HepG2 (cell line): ENCODE data around the gene CELSR2. TPM values are rescaled to one million over a fixed set of nuclear protein-coding genes. Genes with fewer than 3 reads are reported as not detected.
A peak's percentile ranks its signal among the peaks of the same experiment; 100 is the strongest.

Experiments
- ATAC-seq: fragments of 200-7000 bp; cut with Tn5 transposase; 3 replicates; pipeline ENCODE4 v1.9.1; 2020; ENCODE audit warnings: mild to moderate bottlenecking, moderate library complexity
- BruUV-seq: library from RNA; stranded (reverse); fragments of 400-500 nt; replicated peaks from 2 replicates; lab custom pipeline; 2021; lab: Mats Ljungman, UMichigan
- CTCF ChIA-PET: fragments of 300-600 bp; formaldehyde crosslinking; extraction: SDS; loops from one replicate; lab custom pipeline; 2021; ENCODE audit warnings: low total read pairs, inconsistent platforms, low intra/inter-chr PET ratio; lab: Yijun Ruan, JAX
- POLR2A ChIA-PET: fragments of 350-600 bp; sonication (Branson Sonifier 250); formaldehyde crosslinking; loops from one replicate; lab custom pipeline; 2020; ENCODE audit warnings: antibody characterized with exemption, inconsistent platforms; lab: Yijun Ruan, JAX
- DNase-seq: peaks from one replicate; pipeline ENCODE4 v3.0.0-alpha.2; 2015; ENCODE audit warnings: low spot score
- FAIRE-seq: peaks from 3 replicates; lab custom pipeline; 2011; peaks lifted over from hg19 to GRCh38; lab: Jason Lieb, UNC
- H2AFZ ChIP-seq: one replicate; pipeline ENCODE4 v1.6.1; 2011; ENCODE audit warnings: low read length, inconsistent platforms
- H3K27ac ChIP-seq: fragments of 300-600 bp; 3 replicates; pipeline ENCODE4 v1.8.0; 2011; ENCODE audit warnings: mixed run types, mild to moderate bottlenecking, mixed read lengths, low read length, inconsistent platforms; ENCODE audit not compliant: insufficient read depth; ENCODE audit errors: extremely low read length
- H3K27me3 ChIP-seq, 2 experiments: fragments of 200-600 bp in 1 of 2; 2 replicates in 1 of 2; 3 replicates in 1 of 2; pipeline versions ENCODE4 v1.6.0 to v1.8.0; 2011; ENCODE audit warnings: low read length in 2 of 2, mild to moderate bottlenecking in 2 of 2, moderate library complexity in 2 of 2, inconsistent platforms in 1 of 2; ENCODE audit not compliant: insufficient read depth in 2 of 2, control insufficient read depth in 1 of 2
- H3K36me3 ChIP-seq, 2 experiments: fragments of 200-600 bp in 1 of 2; replicated peaks in 1 of 2; 2 replicates in 1 of 2; 3 replicates in 1 of 2; pipeline versions ENCODE4 v1.5.1 to v1.8.0; 2011; ENCODE audit warnings: low read length in 2 of 2, inconsistent platforms in 1 of 2; ENCODE audit not compliant: insufficient read depth in 2 of 2, control insufficient read depth in 1 of 2
- H3K4me1 ChIP-seq: 2 replicates; pipeline ENCODE4 v1.5.1; 2012; ENCODE audit warnings: low read length, inconsistent platforms; ENCODE audit not compliant: insufficient read depth
- H3K4me2 ChIP-seq: 2 replicates; pipeline ENCODE4 v1.6.0; 2011; ENCODE audit warnings: low read depth, low read length, inconsistent platforms
- H3K4me3 ChIP-seq, 3 experiments: fragments of 200-600 bp in 1 of 3; sonication (generic), shearing (Covaris generic) in 1 of 3; replicated peaks in 1 of 3; 2 replicates each; pipeline ENCODE4 v1.5.1; 2011 to 2016; ENCODE audit warnings: low read length in 3 of 3, inconsistent platforms in 2 of 3, low read depth in 2 of 3, mild to moderate bottlenecking in 2 of 3, control low read depth in 1 of 3, mixed read lengths in 1 of 3; ENCODE audit not compliant: insufficient read depth in 1 of 3
- H3K79me2 ChIP-seq: one replicate; pipeline ENCODE4 v1.6.1; 2011; ENCODE audit warnings: low read length, inconsistent platforms; ENCODE audit not compliant: insufficient read depth
- H3K9ac ChIP-seq: 2 replicates; pipeline ENCODE4 v1.6.0; 2011; ENCODE audit warnings: mild to moderate bottlenecking, low read depth, low read length, inconsistent platforms; ENCODE audit not compliant: insufficient read depth
- H3K9me3 ChIP-seq: 2 replicates; pipeline ENCODE4 v1.5.1; 2012; ENCODE audit warnings: mild to moderate bottlenecking, low read length
- H4K20me1 ChIP-seq: 2 replicates; pipeline ENCODE4 v1.6.0; 2011; ENCODE audit warnings: inconsistent platforms, mild to moderate bottlenecking, low read length, moderate library complexity; ENCODE audit not compliant: insufficient read depth
- CHD4 ChIP-seq: fragments of 200-600 bp; sonication (generic); IDR thresholded peaks from 2 replicates; pipeline ENCODE4 v1.7.0; 2017; ENCODE audit warnings: mild to moderate bottlenecking, low read length, borderline replicate concordance
- EEA1 ChIP-seq: sonication (generic); formaldehyde crosslinking; IDR thresholded peaks from 2 replicates; pipeline ENCODE4 v1.5.1; 2020; ENCODE audit warnings: mild to moderate bottlenecking, missing genetic modification reagents, borderline replicate concordance
- GATAD2A ChIP-seq: IDR thresholded peaks from 2 replicates; pipeline ENCODE4 v1.6.1; 2016
- GFI1 ChIP-seq: sonication (generic); formaldehyde crosslinking; IDR thresholded peaks from 2 replicates; pipeline ENCODE4 v1.5.0; 2020; ENCODE audit warnings: missing genetic modification reagents, mild to moderate bottlenecking, borderline replicate concordance
- KAT8 ChIP-seq: IDR thresholded peaks from 2 replicates; pipeline ENCODE4 v1.6.1; 2016; ENCODE audit warnings: missing genetic modification reagents, missing compliant biosample characterization
- KLF13 ChIP-seq: sonication (generic); formaldehyde crosslinking; IDR thresholded peaks from 2 replicates; pipeline ENCODE4 v1.4.0; 2020; ENCODE audit warnings: mild to moderate bottlenecking, missing genetic modification reagents
- KLF16 ChIP-seq, 2 experiments: sonication (generic) in 1 of 2; formaldehyde crosslinking in 1 of 2; IDR thresholded peaks; 2 replicates each; pipeline versions ENCODE4 v1.6.1 to v1.8.0; 2016 to 2023; ENCODE audit warnings: missing genetic modification reagents in 2 of 2, missing compliant biosample characterization in 1 of 2
- MED1 ChIP-seq: sonication (generic); formaldehyde crosslinking; IDR thresholded peaks from 2 replicates; pipeline ENCODE4 v1.4.0; 2020; ENCODE audit warnings: missing genetic modification reagents
- NR3C1 ChIP-seq: sonication (generic); formaldehyde crosslinking; IDR thresholded peaks from 2 replicates; pipeline ENCODE4 v1.4.0; 2020; ENCODE audit warnings: missing genetic modification reagents
- PHF8 ChIP-seq: sonication (generic); formaldehyde crosslinking; IDR thresholded peaks from 2 replicates; pipeline ENCODE4 v1.5.0; 2020; ENCODE audit warnings: missing genetic modification reagents
- TEAD3 ChIP-seq: optimal IDR thresholded peaks from 2 replicates; pipeline ENCODE3; 2016; ENCODE audit warnings: borderline replicate concordance
- TOPORS ChIP-seq: sonication (generic); formaldehyde crosslinking; IDR thresholded peaks from 2 replicates; pipeline ENCODE4 v1.8.0; 2023; ENCODE audit warnings: mild to moderate bottlenecking, missing genetic modification reagents
- ZNF275 ChIP-seq: sonication (generic); formaldehyde crosslinking; IDR thresholded peaks from 2 replicates; pipeline ENCODE4 v1.8.0; 2022; ENCODE audit warnings: missing genetic modification reagents, mild to moderate bottlenecking, inconsistent platforms, borderline replicate concordance
- ZNF510 ChIP-seq: sonication (generic); formaldehyde crosslinking; IDR thresholded peaks from 2 replicates; pipeline ENCODE4 v1.4.0; 2020; ENCODE audit warnings: low read depth, mild to moderate bottlenecking, missing genetic modification reagents
- ZNF646 ChIP-seq: sonication (generic); formaldehyde crosslinking; IDR thresholded peaks from 2 replicates; pipeline ENCODE4 v1.9.0; 2021; ENCODE audit warnings: mild to moderate bottlenecking, missing genetic modification reagents
- ZNF75D ChIP-seq: sonication (generic); formaldehyde crosslinking; IDR thresholded peaks from 2 replicates; pipeline ENCODE4 v1.8.1; 2023; ENCODE audit warnings: missing genetic modification reagents, mild to moderate bottlenecking, borderline replicate concordance
- WGBS: methylation state at CpG from one replicate; pipeline ENCODE4 v1.1.6; 2017; ENCODE audit warnings: low lambda C conversion rate; 5-methylcytosine and 5-hydroxymethylcytosine counted together
- in situ Hi-C: cut with HindIII; loops from 2 replicates; pipeline ENCODE4 v1.10.0; 2017; ENCODE audit warnings: low pct_unique_long_range_greater_than_20kb; ENCODE audit not compliant: extremely low pct_ligation_motif_present
- intact Hi-C: fragments of 100-400 bp; cut with micrococcal nuclease; formaldehyde crosslinking; loops from one replicate; pipeline ENCODE4 v1.10.0; 2022; ENCODE audit not compliant: unreplicated experiment
- polyA plus RNA-seq, 8 experiments: library from polyadenylated mRNA; depleted of rRNA in 3 of 8; stranded (reverse) in 7 of 8; unstranded in 1 of 8; fragments of >200 nt; fragmentation: Illumina TruSeq in 4 of 8; extraction: Trizol in 4 of 8; gene quantifications; 2 replicates each; pipeline versions ENCODE4 v1.2.1 to v1.2.3, GENCODE V29; 2011 to 2016; ENCODE audit warnings: low read depth in 4 of 8, missing spikeins in 1 of 8, mixed read lengths in 1 of 8; ENCODE audit not compliant: insufficient read depth in 1 of 8
- total RNA-seq, 5 experiments: library from RNA; depleted of rRNA; stranded (reverse); fragments of >200 nt; fragmentation: Illumina TruSeq; extraction: Trizol; gene quantifications; 2 replicates each; pipeline ENCODE4 v1.2.3, GENCODE V29; 2016; ENCODE audit warnings: low read depth in 1 of 5

The CELSR2 gene
- total and polyA plus RNA-seq, 2 of the 13 experiments (the other 11 are each of a cell fraction or from before 2014, with no cell fraction given) = 4.0 to 6.6 TPM

- TSS peak; percentile 71 for BruUV-seq
- 14% methylated on average over 13 of the region's 13 CpGs for WGBS
- CTCF ChIA-PET = no interaction called here
- TF ChIP-seq ZNF275 (0 out of 2 replicates have a peak, but pooled peaks have one; percentile 55), TOPORS (no peak), ZNF75D (CRISPR knock-in tag) (no peak), KAT8 (CRISPR knock-in tag) (peak; percentile 37; the same call in 1 of the 2 replicates), EEA1 (CRISPR knock-in tag) (no peak), GATAD2A (peak; percentile 52; the same call in 1 of the 2 replicates), ZNF646 (CRISPR knock-in tag) (no peak), TEAD3 (no peak), KLF16 (CRISPR knock-in tag; IDR thresholded peaks at IDR 0.05) (peak in 1 of 2 experiments; percentile 65; a peak in 1 of 4 replicates), KLF13 (no peak), GFI1 (peak; percentile 93), PHF8 (CRISPR knock-in tag) (no peak), MED1 (CRISPR knock-in tag) (peak; percentile 36; the same call in 1 of the 2 replicates), ZNF510 (CRISPR knock-in tag) (no peak), NR3C1 (CRISPR knock-in tag) (no peak), CHD4 (no peak)
These were observed 34.4 kb upstream of the CELSR2 start for GRCh38 chr1:109214695-109215623.

More at GRCh38 chr1:109214695-109215623, 34.4 kb upstream of the CELSR2 start:
- peak; percentile 73 for ATAC-seq
- Histone ChIP-seq H3K27me3 (no peaks in the 10 kb centered on the region; a peak in 1 of 5 replicates), H3K9me3 (no peaks in the 10 kb centered on the region), H3K79me2 (peaks cover 51% of the 10 kb centered on the region), H3K9ac (peak overlapping the region; percentile 91), H3K4me1 (peaks cover 37% of the 10 kb centered on the region), H4K20me1 (peaks cover 14% of the 10 kb centered on the region; the same call in 1 of the 2 replicates), H3K36me3 (peaks cover 0 to 12% of the 10 kb centered on the region in 2 experiments; a peak in 1 of 5 replicates), H3K4me3 (peak overlapping the region; percentile 71 to 100 (median 74)), H3K27ac (peak overlapping the region; percentile 72), H3K4me2 (peak overlapping the region; percentile 79), H2AFZ (no peak overlapping the region)
- intact Hi-C loops = no loop called here
- peak; percentile 39 for FAIRE-seq
- DNase-seq = peak; percentile 73
- POLR2A ChIA-PET = interaction anchor here (0.5 to 2.8 kb wide), 17 partner anchors 10 to 211 kb away, joined by 3 to 27 read pairs (median 6); partner anchors contain the start of genes PSMA5, SORT1, TAF13 and TMEM167B
- in situ Hi-C loops = no loop called here
